ENCODE data around the gene IFNA16.
"Not testable (repeated sequence)": the region's sequence is repeated elsewhere in the genome, so short reads cannot be mapped to it uniquely, and the experiment has no call there.

- TF ChIP-seq, protein P1, sequence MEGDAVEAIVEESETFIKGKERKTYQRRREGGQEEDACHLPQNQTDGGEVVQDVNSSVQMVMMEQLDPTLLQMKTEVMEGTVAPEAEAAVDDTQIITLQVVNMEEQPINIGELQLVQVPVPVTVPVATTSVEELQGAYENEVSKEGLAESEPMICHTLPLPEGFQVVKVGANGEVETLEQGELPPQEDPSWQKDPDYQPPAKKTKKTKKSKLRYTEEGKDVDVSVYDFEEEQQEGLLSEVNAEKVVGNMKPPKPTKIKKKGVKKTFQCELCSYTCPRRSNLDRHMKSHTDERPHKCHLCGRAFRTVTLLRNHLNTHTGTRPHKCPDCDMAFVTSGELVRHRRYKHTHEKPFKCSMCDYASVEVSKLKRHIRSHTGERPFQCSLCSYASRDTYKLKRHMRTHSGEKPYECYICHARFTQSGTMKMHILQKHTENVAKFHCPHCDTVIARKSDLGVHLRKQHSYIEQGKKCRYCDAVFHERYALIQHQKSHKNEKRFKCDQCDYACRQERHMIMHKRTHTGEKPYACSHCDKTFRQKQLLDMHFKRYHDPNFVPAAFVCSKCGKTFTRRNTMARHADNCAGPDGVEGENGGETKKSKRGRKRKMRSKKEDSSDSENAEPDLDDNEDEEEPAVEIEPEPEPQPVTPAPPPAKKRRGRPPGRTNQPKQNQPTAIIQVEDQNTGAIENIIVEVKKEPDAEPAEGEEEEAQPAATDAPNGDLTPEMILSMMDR (IDR thresholded peaks at IDR 0.05; ENCODE audit: extremely low read depth in 1 of 2, insufficient read depth in 1 of 2, low read depth in 1 of 2, low read length in 2 of 2) = not testable (repeated sequence)
- not testable (repeated sequence) for TF ChIP-seq EZH2 (IDR thresholded peaks at IDR 0.05; ENCODE audit: borderline replicate concordance, low read depth, low read length, severe bottlenecking); POLR2AphosphoS5 (IDR thresholded peaks at IDR 0.05; ENCODE audit: insufficient read depth, low read depth, low read length); JUN (IDR thresholded peaks at IDR 0.05; ENCODE audit: borderline replicate concordance, insufficient read depth, insufficient read length, low read depth); POLR2A (IDR thresholded peaks at IDR 0.05; ENCODE audit: low read depth, low read length)
These were observed 29.6 kb downstream of the IFNA16 start, which contains the start of gene IFNA4 for GRCh38 chr9:21187487-21187886.

Measured in endothelial cell of umbilical vein (primary cell).